K562 (cell line): Measurements from ENCODE around the gene ZNF285. TPM values are rescaled to one million over a fixed set of nuclear protein-coding genes. Genes with fewer than 3 reads are reported as not detected.
A peak's percentile ranks its signal among the peaks of the same experiment; 100 is the strongest.

Experiments
- BRCA1 ChIP-seq, 2 experiments: fragments of 450-650 bp in 1 of 2; sonication (generic) in 1 of 2; formaldehyde crosslinking in 1 of 2; IDR thresholded peaks; 2 replicates each; pipeline versions ENCODE4 v1.5.0 to v1.6.1; 2017 to 2020; ENCODE audit warnings: mild to moderate bottlenecking in 1 of 2, missing genetic modification reagents in 1 of 2
- CREM ChIP-seq: IDR thresholded peaks from 2 replicates; pipeline ENCODE4 v1.6.1; 2014; ENCODE audit warnings: antibody characterized with exemption, low read depth
- FOXM1 ChIP-seq, 2 experiments: fragments of 450-650 bp in 1 of 2; sonication (generic) in 1 of 2; formaldehyde crosslinking in 1 of 2; IDR thresholded peaks; 2 replicates each; pipeline versions ENCODE4 v1.6.1 to v1.9.0; 2017 to 2022; ENCODE audit warnings: low read depth in 2 of 2, mild to moderate bottlenecking in 2 of 2, missing genetic modification reagents in 1 of 2, moderate library complexity in 1 of 2
- GABPB1 ChIP-seq: sonication (generic); formaldehyde crosslinking; IDR thresholded peaks from 2 replicates; pipeline ENCODE4 v1.8.0; 2022; ENCODE audit warnings: mild to moderate bottlenecking, missing genetic modification reagents
- NRF1 ChIP-seq, 2 experiments: fragments of 450-650 bp; IDR thresholded peaks in 1 of 2; conservative IDR thresholded peaks in 1 of 2; 2 replicates each; pipeline ENCODE4 v1.6.1; 2014; ENCODE audit warnings: mild to moderate bottlenecking in 2 of 2
- PHF20 ChIP-seq: fragments of 450-650 bp; IDR thresholded peaks from 2 replicates; pipeline ENCODE4 v1.6.1; 2018; ENCODE audit not compliant: partially characterized antibody
- SMAD1 ChIP-seq: fragments of 150-350 bp; IDR thresholded peaks from 2 replicates; pipeline ENCODE4 v1.6.1; 2014; ENCODE audit warnings: low read length, low read depth; ENCODE audit not compliant: partially characterized antibody
- STAG1 ChIP-seq: sonication (generic); formaldehyde crosslinking; IDR thresholded peaks from 2 replicates; pipeline ENCODE4 v1.5.0; 2020; ENCODE audit warnings: missing genetic modification reagents, borderline replicate concordance
- TEAD4 ChIP-seq, 2 experiments: sonication (generic) in 1 of 2; formaldehyde crosslinking in 1 of 2; IDR thresholded peaks; 2 replicates each; pipeline versions ENCODE4 v1.6.1 to v1.8.0; 2012 to 2022; ENCODE audit warnings: borderline replicate concordance in 1 of 2, inconsistent platforms in 1 of 2, low read length in 1 of 2, mild to moderate bottlenecking in 1 of 2, missing genetic modification reagents in 1 of 2
- TRIM25 ChIP-seq: fragments of 450-650 bp; IDR thresholded peaks from 2 replicates; pipeline ENCODE4 v1.7.0; 2016; ENCODE audit warnings: borderline replicate concordance
- WHSC1 ChIP-seq: IDR thresholded peaks from one replicate; pipeline ENCODE4 v1.6.1; 2012; ENCODE audit warnings: low read length, control low read depth, inconsistent platforms
- ZC3H4 ChIP-seq: sonication (generic); formaldehyde crosslinking; IDR thresholded peaks from 2 replicates; pipeline ENCODE4 v1.9.0; 2021; ENCODE audit warnings: missing genetic modification reagents, borderline replicate concordance
- ZNF165 ChIP-seq: fragments of 250-450 bp; sonication (Bioruptor Pico); IDR thresholded peaks from 2 replicates; pipeline ENCODE4 v1.4.0; 2020; ENCODE audit warnings: borderline replicate concordance
- ZNF175 ChIP-seq: fragments of 200-800 bp; sonication (Bioruptor generic); IDR thresholded peaks from 2 replicates; pipeline ENCODE4 v1.6.1; 2016; ENCODE audit warnings: low read depth, mild to moderate bottlenecking, missing genetic modification characterization, missing compliant biosample characterization
- ZNF217 ChIP-seq: sonication (generic); formaldehyde crosslinking; IDR thresholded peaks from 2 replicates; pipeline ENCODE4 v1.8.0; 2022; ENCODE audit warnings: mild to moderate bottlenecking, missing genetic modification reagents
- ZNF668 ChIP-seq: fragments of 250-450 bp; sonication (Bioruptor Pico); IDR thresholded peaks from 2 replicates; pipeline ENCODE4 v1.8.0; 2022; ENCODE audit warnings: mild to moderate bottlenecking, inconsistent platforms
- polyA plus RNA-seq, 8 experiments: library from polyadenylated mRNA; depleted of rRNA in 4 of 8; stranded (reverse) in 5 of 8; unstranded in 3 of 8; fragments of >200 nt; fragmentation: Nextera tagmentation in 2 of 8; fragmentation: Illumina TruSeq in 1 of 8; extraction: Ambion mirVana in 2 of 8; extraction: Trizol in 1 of 8; gene quantifications; 2 replicates each; pipeline versions ENCODE4 v1.2.1 to v1.2.3, GENCODE V29; 2011 to 2014; ENCODE audit warnings: inconsistent platforms in 1 of 8, missing spikeins in 1 of 8
- total RNA-seq, 7 experiments: library from RNA; depleted of rRNA in 6 of 7; stranded (reverse); fragments of >200 nt in 6 of 7; fragmentation: Illumina TruSeq in 2 of 7; extraction: Trizol in 2 of 7; gene quantifications; 2 replicates each; pipeline versions ENCODE4 v1.2.1 to v1.2.3, GENCODE V29; 2011 to 2021; ENCODE audit warnings: low replicate concordance in 1 of 7
- TF ChIP-seq, protein P1 (sequence below): fragments of 150-350 bp; IDR thresholded peaks from 2 replicates; pipeline ENCODE4 v1.6.1; 2014; ENCODE audit warnings: low read depth, mild to moderate bottlenecking, low read length, borderline replicate concordance
- TF ChIP-seq, protein P2 (sequence below), 3 experiments: fragments of 200-800 bp in 1 of 3; sonication (Bioruptor generic) in 1 of 3; sonication (generic) in 1 of 3; formaldehyde crosslinking in 1 of 3; IDR thresholded peaks; 2 replicates each; pipeline versions ENCODE4 v1.6.1 to v1.8.0; 2016 to 2022; ENCODE audit warnings: mild to moderate bottlenecking in 2 of 3, missing compliant biosample characterization in 2 of 3, missing genetic modification characterization in 2 of 3, missing genetic modification reagents in 1 of 3

ZNF285 gene
- total and polyA plus RNA-seq, 9 of the 15 experiments (the other 6 are each of a cell fraction or from before 2014, with no cell fraction given) = 0.14 to 1.1 (median 0.50) TPM

GRCh38 chr19:44447916-44448674 is 46.7 kb upstream of the ZNF285 start, which contains the start of gene ZNF229 (continued):
- TF ChIP-seq, protein P1, sequence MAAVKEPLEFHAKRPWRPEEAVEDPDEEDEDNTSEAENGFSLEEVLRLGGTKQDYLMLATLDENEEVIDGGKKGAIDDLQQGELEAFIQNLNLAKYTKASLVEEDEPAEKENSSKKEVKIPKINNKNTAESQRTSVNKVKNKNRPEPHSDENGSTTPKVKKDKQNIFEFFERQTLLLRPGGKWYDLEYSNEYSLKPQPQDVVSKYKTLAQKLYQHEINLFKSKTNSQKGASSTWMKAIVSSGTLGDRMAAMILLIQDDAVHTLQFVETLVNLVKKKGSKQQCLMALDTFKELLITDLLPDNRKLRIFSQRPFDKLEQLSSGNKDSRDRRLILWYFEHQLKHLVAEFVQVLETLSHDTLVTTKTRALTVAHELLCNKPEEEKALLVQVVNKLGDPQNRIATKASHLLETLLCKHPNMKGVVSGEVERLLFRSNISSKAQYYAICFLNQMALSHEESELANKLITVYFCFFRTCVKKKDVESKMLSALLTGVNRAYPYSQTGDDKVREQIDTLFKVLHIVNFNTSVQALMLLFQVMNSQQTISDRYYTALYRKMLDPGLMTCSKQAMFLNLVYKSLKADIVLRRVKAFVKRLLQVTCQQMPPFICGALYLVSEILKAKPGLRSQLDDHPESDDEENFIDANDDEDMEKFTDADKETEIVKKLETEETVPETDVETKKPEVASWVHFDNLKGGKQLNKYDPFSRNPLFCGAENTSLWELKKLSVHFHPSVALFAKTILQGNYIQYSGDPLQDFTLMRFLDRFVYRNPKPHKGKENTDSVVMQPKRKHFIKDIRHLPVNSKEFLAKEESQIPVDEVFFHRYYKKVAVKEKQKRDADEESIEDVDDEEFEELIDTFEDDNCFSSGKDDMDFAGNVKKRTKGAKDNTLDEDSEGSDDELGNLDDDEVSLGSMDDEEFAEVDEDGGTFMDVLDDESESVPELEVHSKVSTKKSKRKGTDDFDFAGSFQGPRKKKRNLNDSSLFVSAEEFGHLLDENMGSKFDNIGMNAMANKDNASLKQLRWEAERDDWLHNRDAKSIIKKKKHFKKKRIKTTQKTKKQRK = no peak
- no peak for TF ChIP-seq FOXM1 (IDR thresholded peaks at IDR 0.05; ENCODE audit: low read depth)
- no peak for TF ChIP-seq FOXM1 (CRISPR knock-in tag; IDR thresholded peaks at IDR 0.05; ENCODE audit: low read depth)
- no peak for TF ChIP-seq STAG1
- TF ChIP-seq NRF1 (conservative IDR thresholded peaks at IDR 0.05 in 1 of 2, IDR thresholded peaks at IDR 0.05 in 1 of 2) = peak; percentile 30 to 49; a peak in 2 of 4 replicates
- TF ChIP-seq TEAD4 (IDR thresholded peaks at IDR 0.05; ENCODE audit: low read length) = no peak
- TF ChIP-seq TEAD4 (CRISPR knock-in tag; IDR thresholded peaks at IDR 0.05; ENCODE audit: borderline replicate concordance) = no peak
- TF ChIP-seq GABPB1 (CRISPR knock-in tag) = peak; percentile 88
- TF ChIP-seq ZNF217 (CRISPR knock-in tag) = no peak
- no peak for TF ChIP-seq WHSC1
- TF ChIP-seq BRCA1 (IDR thresholded peaks at IDR 0.05) = no peak
- TF ChIP-seq BRCA1 (CRISPR knock-in tag; IDR thresholded peaks at IDR 0.05) = no peak
- TF ChIP-seq ZNF175 (CRISPR knock-in tag) = no peak
- TF ChIP-seq ZNF165 (CRISPR knock-in tag) = no peak
- no peak for TF ChIP-seq PHF20
- TF ChIP-seq SMAD1 = no peak
- peak; percentile 94 for TF ChIP-seq CREM
- no peak for TF ChIP-seq ZC3H4 (CRISPR knock-in tag)
- TF ChIP-seq, protein P2, sequence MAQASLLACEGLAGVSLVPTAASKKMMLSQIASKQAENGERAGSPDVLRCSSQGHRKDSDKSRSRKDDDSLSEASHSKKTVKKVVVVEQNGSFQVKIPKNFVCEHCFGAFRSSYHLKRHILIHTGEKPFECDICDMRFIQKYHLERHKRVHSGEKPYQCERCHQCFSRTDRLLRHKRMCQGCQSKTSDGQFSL (CRISPR knock-in tag; IDR thresholded peaks at IDR 0.05) = no peak
- TF ChIP-seq, protein P2 (tag; IDR thresholded peaks at IDR 0.05) = no peak
- no peak for TF ChIP-seq TRIM25
- TF ChIP-seq ZNF668 (CRISPR knock-in tag) = no peak
